ENCODE results near the gene SDHAF2.
"Not testable (repeated sequence)": the region's sequence is repeated elsewhere in the genome, so short reads cannot be mapped to it uniquely, and the experiment has no call there.

The SDHAF2 gene

GRCh38 chr11:61429691-61430582 lies at the start of gene SDHAF2, which contains the start of gene CPSF7:
Gene SDHAF2 (plus strand): TSS chr11:61430124. CDS start chr11:61430147, 23 bp downstream.
Gene CPSF7 (minus strand): TSS chr11:61429975. CDS start chr11:61429235, 740 bp downstream.
- peak; percentile 84 to 98 for DNase-seq

- DNase-seq = no peak
Observed at GRCh38 chr11:61380884-61381283, 49.0 kb upstream of the SDHAF2 start.

- DNase-seq = not testable (repeated sequence)
Observed at GRCh38 chr11:61383859-61384258, 46.1 kb upstream of the SDHAF2 start.

GRCh38 chr11:61384271-61385242 lies 45.4 kb upstream of the SDHAF2 start:
- no peak for DNase-seq

DNA sequence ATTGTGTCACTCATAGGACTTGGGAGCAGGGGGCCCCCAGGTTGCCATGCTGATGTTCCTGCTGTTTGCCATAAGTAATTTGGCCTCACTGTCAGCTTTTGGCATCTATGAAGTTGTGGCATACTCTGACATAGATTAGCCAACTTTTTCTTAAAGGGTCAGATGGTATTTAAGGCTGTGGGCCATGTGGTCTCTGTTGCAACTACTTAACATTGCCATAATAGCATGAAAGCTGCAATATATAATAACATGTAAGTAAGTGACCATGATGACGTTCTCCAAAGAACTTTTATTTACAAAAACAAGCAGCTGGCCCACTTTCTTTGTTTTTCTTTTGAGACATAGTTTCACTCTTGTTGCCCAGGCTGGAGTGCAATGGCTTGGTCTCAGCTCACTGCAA lies 39.8 kb upstream of the SDHAF2 start:
- no peak for DNase-seq

DNA sequence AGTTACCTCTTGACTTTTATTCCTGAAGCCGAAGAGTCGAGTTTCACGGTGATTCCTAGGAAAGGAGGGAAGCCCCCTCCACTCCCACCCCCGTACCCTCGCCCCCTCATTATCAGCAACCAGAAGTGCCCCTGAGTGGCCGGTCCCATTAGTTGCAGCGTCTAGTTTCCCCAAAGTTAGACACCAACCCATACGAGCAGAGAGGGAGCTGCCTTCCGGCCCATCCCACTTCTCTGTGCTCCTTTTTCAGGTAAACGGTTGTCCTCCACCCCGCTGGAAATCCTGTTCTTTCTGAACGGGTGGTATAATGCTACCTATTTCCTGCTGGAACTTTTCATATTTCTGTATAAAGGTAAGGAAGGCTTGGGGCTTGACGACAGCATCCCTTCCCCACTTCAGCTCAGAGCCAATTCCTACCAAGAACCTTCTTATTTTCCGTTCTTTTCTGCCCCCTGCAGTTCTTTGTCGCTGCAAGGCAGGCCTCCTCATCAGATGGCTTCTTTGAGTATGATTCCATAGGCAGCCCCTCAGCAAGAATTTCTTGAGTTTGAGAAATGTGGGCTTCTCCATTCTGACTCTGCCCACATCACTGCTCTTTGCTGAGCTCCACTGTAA lies 36.8 kb upstream of the SDHAF2 start:
- DNase-seq = no peak

- no peak for DNase-seq
Observed at GRCh38 chr11:61401173-61401572, 28.8 kb upstream of the SDHAF2 start.

- DNase-seq = no peak
Observed at GRCh38 chr11:61401573-61401972, 28.4 kb upstream of the SDHAF2 start.

GRCh38 chr11:61403658-61404057 lies 26.3 kb upstream of the SDHAF2 start:
- DNase-seq = no peak

DNA sequence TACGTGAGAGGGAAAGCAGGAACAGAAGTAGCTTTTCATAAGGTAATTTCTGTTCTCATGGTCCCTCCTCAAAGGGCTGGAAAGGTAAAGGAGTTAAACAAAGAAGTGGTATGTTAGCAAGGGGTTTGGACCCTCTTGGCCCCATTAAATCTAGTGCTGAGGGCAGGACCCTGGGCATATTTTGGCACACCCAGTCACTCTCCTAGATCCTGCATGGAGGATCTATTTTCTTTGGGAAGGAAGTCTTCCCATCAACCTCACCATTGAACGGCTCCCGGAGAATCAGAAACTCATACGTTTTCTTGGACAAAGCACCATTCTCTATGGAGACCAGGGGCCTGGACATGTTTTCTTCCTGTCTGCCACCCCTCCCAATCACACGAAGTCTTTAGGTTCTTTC lies 25.8 kb upstream of the SDHAF2 start:
- DNase-seq = no peak

DNA sequence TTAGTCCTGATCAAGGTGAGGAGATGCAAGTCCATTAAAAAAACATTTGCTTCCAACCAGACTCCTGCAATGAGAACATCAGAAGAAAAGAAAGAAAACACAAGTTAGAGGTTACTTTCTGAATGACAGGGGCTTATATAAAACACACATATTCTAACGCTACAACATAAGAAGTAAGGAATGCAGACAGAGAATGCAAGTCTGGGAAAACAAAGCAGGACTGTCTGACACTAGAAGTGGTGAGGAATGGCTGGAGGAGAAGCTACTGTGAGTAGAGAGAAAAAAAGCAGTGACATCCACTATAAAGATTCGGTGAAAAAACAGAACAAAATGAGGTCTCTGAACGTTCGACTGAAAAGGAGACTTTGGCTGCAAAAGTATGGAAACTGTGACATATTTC lies 25.3 kb upstream of the SDHAF2 start:
- DNase-seq = no peak

DNA sequence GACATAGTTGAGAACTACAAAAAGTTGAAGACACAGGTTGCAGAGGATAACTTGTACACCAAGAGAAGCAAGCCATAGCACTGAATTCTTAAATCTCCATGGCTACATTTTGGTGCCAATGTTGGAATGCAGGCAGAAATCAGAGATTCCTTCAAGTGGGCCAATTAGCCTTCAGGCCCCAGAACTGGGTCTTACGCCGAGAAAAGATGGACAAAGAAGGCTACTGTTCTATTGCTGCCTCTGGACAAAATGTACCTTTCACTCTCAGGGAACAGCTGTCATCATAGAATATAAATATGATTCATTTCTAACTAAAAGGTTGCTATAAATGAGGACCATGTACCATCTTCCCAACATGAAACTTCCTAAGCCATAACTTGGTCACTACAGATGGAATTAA lies 23.9 kb upstream of the SDHAF2 start:
- DNase-seq = no peak

DNA sequence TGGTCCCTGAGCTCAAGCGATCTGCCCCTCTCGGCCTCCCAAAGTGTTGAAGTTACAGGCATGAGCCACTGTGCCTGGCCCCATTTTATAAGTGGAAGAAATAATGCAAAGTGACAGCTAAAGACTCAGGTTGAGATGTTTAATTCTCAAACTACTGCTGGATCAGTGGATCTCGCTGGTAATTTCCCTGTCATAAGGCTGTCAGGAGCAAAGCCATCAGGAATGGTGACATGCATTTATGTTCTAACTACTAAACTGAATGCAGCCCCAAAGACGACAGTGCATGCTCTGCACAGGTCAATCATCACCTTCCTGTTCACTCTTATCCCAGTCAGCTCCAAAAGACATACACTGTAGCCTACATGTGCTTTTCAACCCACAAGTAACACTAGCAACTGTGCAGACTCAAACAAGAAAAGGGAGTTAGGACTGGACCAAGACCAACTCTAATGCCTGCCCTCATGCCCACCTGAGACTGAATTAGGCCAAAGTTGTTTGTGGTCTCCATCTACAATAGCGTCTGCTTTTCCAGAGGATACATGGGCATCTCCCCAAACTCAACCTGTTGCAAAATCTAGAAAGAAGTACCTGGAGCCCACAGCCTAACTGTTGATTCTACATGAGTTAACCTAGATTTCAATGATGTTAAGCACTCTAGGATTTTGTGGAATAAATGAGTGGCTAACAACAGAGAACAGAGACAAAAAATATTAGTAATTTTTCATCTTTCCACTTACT lies 22.8 kb upstream of the SDHAF2 start:
- DNase-seq = no peak

GRCh38 chr11:61411589-61411988 lies 18.3 kb upstream of the SDHAF2 start:
- DNase-seq = no peak

DNA sequence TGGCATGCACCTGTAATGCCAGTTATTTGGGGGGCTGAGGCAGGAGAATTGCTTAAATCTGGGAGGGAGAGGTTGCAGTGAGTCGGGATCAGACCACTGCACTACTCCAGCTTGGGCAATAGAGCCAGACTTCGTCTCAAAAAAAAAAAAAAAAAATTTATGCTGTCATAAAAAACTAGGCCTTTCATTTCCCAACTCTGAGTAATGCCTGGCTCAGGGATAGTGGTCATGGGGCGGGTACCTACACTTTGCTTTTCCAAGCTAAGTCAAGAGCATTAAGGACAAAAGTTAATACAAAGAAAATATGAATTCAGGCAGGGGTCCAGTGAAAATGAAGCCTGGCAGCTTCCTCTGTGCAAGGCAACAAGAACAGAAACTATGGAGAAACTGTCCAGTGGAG lies 16.4 kb upstream of the SDHAF2 start:
- no peak for DNase-seq

DNA sequence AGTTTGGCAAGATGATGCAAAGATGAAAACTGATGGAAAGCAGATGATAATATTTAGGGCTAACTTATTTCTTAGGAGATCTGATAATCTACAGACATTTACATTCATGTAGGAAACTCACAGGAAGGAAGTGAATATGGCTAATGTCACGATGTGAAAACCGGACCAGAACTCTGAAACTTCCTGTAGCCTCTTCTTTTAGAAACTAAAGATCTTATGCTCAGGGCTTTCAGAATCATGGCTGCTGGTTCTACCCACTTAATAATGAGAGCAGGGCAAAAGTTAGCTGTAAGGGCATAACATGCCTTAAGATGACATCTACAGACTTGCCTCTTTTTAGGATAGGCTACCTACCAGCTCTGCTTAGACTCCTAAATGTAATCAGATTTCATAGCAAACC lies 15.4 kb upstream of the SDHAF2 start:
- DNase-seq = no peak

- no peak for DNase-seq
Observed at GRCh38 chr11:61415381-61415780, 14.5 kb upstream of the SDHAF2 start.

DNA sequence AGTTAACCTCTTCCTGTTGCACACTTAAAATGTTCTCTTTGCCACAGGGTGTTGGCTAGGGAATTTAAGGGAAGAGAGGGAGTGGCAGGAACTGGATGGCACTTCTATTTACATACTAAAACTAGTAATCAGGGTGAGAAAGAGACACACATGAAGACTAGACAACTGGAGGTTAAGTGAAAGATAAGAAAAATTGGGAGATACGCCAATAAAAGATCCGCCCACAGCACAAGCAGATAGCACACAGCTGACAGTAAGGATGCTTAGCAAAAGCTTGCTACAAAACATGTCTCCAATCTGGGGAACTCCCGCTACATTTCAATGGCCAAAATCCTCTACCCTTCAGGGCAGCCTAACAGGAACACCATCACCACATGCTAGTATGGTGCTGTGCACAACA lies 13.0 kb upstream of the SDHAF2 start:
- no peak for DNase-seq

DNA sequence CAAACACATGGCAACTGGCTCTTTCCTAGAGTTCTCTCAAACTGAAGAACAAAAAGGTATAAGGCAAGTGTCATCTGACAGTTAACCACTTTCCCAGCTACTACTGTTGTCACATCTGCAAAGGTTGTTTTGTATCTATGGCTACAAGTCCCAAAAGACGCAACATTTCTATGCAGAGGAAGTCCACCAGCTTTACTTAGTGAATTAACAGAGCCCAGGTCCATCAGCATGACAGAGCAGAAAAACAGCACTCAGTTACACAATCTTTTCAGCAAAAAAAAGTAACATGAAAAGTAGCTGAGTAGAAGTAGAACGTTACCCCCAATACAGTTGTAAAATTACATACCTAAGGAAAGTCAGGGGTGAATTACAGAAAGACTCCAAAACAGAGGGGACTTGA lies 12.3 kb upstream of the SDHAF2 start:
- DNase-seq = no peak

- DNase-seq = no peak
Observed at GRCh38 chr11:61418136-61418535, 11.8 kb upstream of the SDHAF2 start.

DNA sequence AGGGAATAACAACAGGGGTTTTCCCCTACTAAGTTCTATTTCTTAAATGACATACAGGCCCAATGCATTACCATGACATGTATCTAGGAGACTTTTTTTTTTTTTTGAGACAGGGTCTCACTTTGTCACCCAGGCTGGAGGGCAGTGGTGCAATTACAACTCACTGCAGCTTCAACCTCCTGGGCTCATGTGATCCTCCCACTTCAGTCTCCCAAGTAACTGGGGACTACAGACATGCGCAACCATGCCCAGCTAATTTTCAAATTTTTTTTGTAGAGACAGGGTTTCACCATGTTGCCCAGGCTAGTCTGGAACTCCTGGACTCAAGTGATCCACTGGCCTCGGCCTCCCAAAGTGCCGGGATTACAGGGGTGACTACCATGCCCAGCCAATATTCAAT lies 7.7 kb upstream of the SDHAF2 start:
- no peak for DNase-seq

DNA sequence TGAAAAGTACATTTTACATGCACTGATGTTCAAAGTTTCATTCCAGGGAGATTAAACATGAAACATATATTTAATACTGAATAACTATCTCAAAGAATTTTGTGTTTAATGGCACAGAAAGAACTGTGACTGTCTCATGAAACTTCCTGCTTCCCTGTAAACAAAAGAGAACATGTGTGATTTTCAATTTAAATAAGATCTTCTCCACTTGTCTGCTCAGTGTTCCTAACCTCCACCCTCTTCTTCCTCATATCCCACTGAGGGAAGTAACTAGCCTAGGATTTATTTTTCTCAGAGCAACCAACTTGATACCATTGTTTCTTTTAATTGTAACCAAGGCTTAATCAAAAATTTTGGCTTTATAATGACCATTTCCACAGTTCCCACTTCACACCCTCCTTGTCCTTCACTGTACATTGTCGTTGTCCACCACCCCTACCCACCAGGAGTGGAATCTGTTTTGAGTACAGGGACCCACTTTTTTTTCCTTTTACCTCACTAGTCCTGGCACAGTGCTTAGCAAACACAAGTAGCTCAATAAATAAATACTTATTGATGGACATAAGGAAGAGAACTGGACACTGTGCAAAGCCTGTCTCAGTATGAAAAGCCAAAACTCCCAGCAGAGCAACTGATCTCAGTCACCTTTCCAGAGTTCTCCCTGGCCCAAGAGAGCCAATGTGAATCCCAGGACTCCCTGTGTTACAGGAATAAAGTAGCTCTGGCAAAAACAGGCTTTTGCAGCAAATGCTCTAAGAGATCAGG lies 4.4 kb upstream of the SDHAF2 start:
- no peak for DNase-seq

All from NCI-H446 (cell line).